Fibroblast of the aortic adventitia (primary cell): ENCODE measurements around the gene TMEM132D. TPM values are rescaled to one million over a fixed set of nuclear protein-coding genes. Genes with fewer than 3 reads are reported as not detected.

Experiments
- DNase-seq: peaks from one replicate; pipeline ENCODE4 v3.0.0-alpha.2; 2010; ENCODE audit warnings: low read depth
- H3K4me3 ChIP-seq: 2 replicates; pipeline ENCODE4 v1.5.1; 2011; ENCODE audit warnings: low read depth, mild to moderate bottlenecking, control low read depth, low read length, moderate library complexity
- total RNA-seq: library from RNA; depleted of rRNA; stranded (reverse); fragments of >200 nt; gene quantifications from 2 replicates; pipeline ENCODE4 v1.2.3, GENCODE V29; 2012; ENCODE audit warnings: low replicate concordance
- TF ChIP-seq, protein P1 (sequence below): IDR thresholded peaks from 2 replicates; pipeline ENCODE4 v1.5.1; 2011; ENCODE audit warnings: mild to moderate bottlenecking, low read length, control low read depth, inconsistent platforms; ENCODE audit not compliant: insufficient read depth

TMEM132D gene
- total RNA-seq, 1 donor = not detected

- H3K4me3 ChIP-seq = no peak overlapping the region
- DNase-seq = no peak
- TF ChIP-seq, protein P1, sequence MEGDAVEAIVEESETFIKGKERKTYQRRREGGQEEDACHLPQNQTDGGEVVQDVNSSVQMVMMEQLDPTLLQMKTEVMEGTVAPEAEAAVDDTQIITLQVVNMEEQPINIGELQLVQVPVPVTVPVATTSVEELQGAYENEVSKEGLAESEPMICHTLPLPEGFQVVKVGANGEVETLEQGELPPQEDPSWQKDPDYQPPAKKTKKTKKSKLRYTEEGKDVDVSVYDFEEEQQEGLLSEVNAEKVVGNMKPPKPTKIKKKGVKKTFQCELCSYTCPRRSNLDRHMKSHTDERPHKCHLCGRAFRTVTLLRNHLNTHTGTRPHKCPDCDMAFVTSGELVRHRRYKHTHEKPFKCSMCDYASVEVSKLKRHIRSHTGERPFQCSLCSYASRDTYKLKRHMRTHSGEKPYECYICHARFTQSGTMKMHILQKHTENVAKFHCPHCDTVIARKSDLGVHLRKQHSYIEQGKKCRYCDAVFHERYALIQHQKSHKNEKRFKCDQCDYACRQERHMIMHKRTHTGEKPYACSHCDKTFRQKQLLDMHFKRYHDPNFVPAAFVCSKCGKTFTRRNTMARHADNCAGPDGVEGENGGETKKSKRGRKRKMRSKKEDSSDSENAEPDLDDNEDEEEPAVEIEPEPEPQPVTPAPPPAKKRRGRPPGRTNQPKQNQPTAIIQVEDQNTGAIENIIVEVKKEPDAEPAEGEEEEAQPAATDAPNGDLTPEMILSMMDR = no peak
Measured at GRCh38 chr12:129459886-129460285, 443.9 kb downstream of the TMEM132D start.

DNA sequence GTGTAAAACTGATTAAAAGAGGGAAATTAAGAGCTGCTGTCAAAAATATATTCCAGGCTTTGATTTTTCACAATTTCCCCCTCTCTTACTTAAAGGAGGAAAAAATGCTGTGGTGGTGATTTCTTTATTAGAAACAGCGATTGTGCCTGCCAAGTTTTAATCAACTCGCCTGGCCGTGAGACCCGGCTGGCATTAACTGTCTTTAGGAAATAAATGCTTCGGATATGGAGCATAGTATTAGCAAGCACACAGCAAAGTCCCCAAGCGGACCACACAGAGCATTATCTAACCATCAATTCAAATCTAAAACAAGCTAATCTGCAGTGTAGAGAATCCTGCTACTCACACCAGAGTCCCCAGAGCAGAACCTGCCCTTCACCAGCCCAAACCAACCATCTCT, 457.1 kb downstream of the TMEM132D start:
- TF ChIP-seq, protein P1 = no peak
- H3K4me3 ChIP-seq = no peak overlapping the region
- DNase-seq = no peak

- TF ChIP-seq, protein P1 = no peak
- DNase-seq = no peak
- H3K4me3 ChIP-seq = no peak overlapping the region
Measured at GRCh38 chr12:129440278-129440677, 463.5 kb downstream of the TMEM132D start.

- DNase-seq = no peak
- TF ChIP-seq, protein P1 = no peak
- H3K4me3 ChIP-seq = no peak overlapping the region
Measured at GRCh38 chr12:129434790-129435189, 469.0 kb downstream of the TMEM132D start.

DNA sequence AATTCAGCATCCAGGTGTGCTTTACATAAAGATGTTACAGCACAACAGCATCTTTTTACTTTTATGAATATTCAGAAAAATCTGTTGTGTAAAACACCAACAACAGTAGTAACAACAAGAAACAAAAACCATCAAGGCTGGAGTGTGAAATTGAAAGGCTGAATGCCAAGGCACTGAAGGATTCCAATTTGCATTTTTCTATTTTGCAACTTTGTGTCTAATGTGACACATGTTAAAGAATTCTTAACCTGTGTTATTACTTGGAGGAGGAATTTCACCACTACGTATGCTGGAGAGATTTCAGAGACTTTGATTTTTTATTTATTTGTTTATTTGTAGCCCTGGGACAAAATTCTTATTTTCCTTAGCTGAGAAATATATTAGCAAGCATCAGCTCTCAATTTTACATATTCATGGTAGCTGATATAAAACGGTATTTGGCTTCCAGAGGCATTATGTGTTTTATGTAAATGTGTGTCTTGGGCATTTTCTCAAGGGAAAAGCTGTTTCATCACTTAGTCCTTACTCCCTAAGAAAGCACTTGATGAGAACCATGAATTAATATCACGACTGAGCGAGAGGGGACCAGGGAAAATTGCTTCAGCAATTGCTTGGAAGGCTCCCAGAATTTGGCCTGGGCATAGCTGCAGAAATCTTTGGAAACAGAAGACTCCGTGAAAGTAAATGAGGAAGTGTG, 475.4 kb downstream of the TMEM132D start:
- no peak overlapping the region for H3K4me3 ChIP-seq
- no peak for DNase-seq
- TF ChIP-seq, protein P1 = no peak

GRCh38 chr12:129423041-129423580, 480.7 kb downstream of the TMEM132D start:
- no peak for DNase-seq
- H3K4me3 ChIP-seq = no peak overlapping the region
- TF ChIP-seq, protein P1 = no peak

GRCh38 chr12:129413295-129413694, 490.5 kb downstream of the TMEM132D start:
- no peak for DNase-seq
- TF ChIP-seq, protein P1 = no peak
- H3K4me3 ChIP-seq = no peak overlapping the region
